NCI-H2196 treated with DMSO at 0.1 percent for 48 hours (cell line): ENCODE measurements around the gene DNMT3A.

Experiments
- DNase-seq: peaks from one replicate; lab custom pipeline; 2025; ENCODE audit not compliant: unreplicated experiment; lab: John Stamatoyannopoulos, UW

Gene DNMT3A

GRCh38 chr2:25328152-25329085, 13.3 kb downstream of the DNMT3A start:
- no peak for DNase-seq

- no peak for DNase-seq
Measured at GRCh38 chr2:25326326-25327013, 15.3 kb downstream of the DNMT3A start.

- DNase-seq: no peak
Measured at GRCh38 chr2:25324905-25325592, 16.7 kb downstream of the DNMT3A start.

GRCh38 chr2:25324251-25324650, 17.5 kb downstream of the DNMT3A start:
- no peak for DNase-seq

GRCh38 chr2:25323610-25324189, 18.0 kb downstream of the DNMT3A start:
- no peak for DNase-seq

GRCh38 chr2:25323042-25323514, 18.6 kb downstream of the DNMT3A start:
- no peak for DNase-seq

- DNase-seq: no peak
Measured at GRCh38 chr2:25322312-25322711, 19.4 kb downstream of the DNMT3A start.

GRCh38 chr2:25320077-25320476, 21.6 kb downstream of the DNMT3A start:
- DNase-seq: no peak

GRCh38 chr2:25316101-25316500, 25.6 kb downstream of the DNMT3A start:
- DNase-seq: no peak

GRCh38 chr2:25315316-25315680, 26.4 kb downstream of the DNMT3A start:
- DNase-seq: no peak

- peak; percentile 66 for DNase-seq
Measured at GRCh38 chr2:25314514-25315315, 27.0 kb downstream of the DNMT3A start.

GRCh38 chr2:25313711-25314513, 27.8 kb downstream of the DNMT3A start:
- no peak for DNase-seq

GRCh38 chr2:25312958-25313710, 28.6 kb downstream of the DNMT3A start:
- no peak for DNase-seq

GRCh38 chr2:25311865-25312575, 29.7 kb downstream of the DNMT3A start:
- peak; percentile 28 for DNase-seq

GRCh38 chr2:25310965-25311864, 30.5 kb downstream of the DNMT3A start:
- DNase-seq: peak; percentile 97

- no peak for DNase-seq
Measured at GRCh38 chr2:25310709-25310964, 31.1 kb downstream of the DNMT3A start.

GRCh38 chr2:25309402-25309801, 32.3 kb downstream of the DNMT3A start:
- DNase-seq: peak; percentile 3
